Measurements from ENCODE around the gene SLC35E3. TPM values are rescaled to one million over a fixed set of nuclear protein-coding genes. Genes with fewer than 3 reads are reported as not detected.

The SLC35E3 gene
- total RNA-seq, 1 experiment from 2014 or later = 25.0 TPM

DNA sequence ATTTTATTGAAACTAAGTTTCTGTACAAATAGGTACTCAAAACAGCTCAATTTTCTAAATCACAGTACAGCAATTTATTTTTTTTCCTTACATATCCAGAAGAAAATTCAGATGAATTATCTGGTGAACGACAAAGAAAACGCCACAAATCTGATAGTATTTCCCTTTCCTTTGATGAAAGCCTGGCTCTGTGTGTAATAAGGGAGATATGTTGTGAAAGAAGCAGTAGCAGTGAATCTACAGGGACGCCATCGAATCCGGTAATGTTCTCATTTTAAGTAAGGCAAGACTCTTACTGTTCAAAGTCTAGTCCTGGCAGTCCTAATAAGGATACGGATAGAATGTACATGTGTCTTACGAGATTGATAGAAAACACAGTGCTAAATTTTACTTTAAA lies 82.7 kb downstream of the SLC35E3 start:
- H3K27me3 ChIP-seq (replicated peaks; ENCODE audit: control insufficient read depth, insufficient read depth, low read length) = no peaks in the 10 kb centered on the region
- TF ChIP-seq CTCF (IDR thresholded peaks at IDR 0.05; ENCODE audit: insufficient read depth in 1 of 2, low read depth in 1 of 2, low read length in 1 of 2, severe bottlenecking in 1 of 2, unreplicated experiment in 1 of 2) = no peak
- H3K4me1 ChIP-seq = peaks cover 14% of the 10 kb centered on the region
- ChIA-PET POLR2A (interaction anchor here (1.4 kb wide), 1 partner anchor 20 kb away, joined by 4 read pairs; no protein-coding TSS in a partner anchor), CTCF (no interaction called here)
- Mint-ChIP-seq H3K9me3 (ENCODE audit: unreplicated experiment) (no peaks in the 10 kb centered on the region), H3K27me3 (ENCODE audit: insufficient read depth, unreplicated experiment) (no peaks in the 10 kb centered on the region), H3K4me1 (ENCODE audit: low read depth, unreplicated experiment) (peaks cover 12% of the 10 kb centered on the region), H3K36me3 (ENCODE audit: insufficient read depth, unreplicated experiment) (peaks cover 86% of the 10 kb centered on the region), H3K4me3 (ENCODE audit: unreplicated experiment) (no peak overlapping the region), H3K27ac (ENCODE audit: unreplicated experiment) (no peak overlapping the region)
- no peak overlapping the region for H3K4me3 ChIP-seq (ENCODE audit: low read depth, low read length)
- intact Hi-C loops (cut with micrococcal nuclease; ENCODE audit: unreplicated experiment) = no loop called here
- no peak for DNase-seq
- BruUV-seq (replicated peaks) = no TSS peak
- no peaks in the 10 kb centered on the region for H3K9me3 ChIP-seq
- peaks cover 2% of the 10 kb centered on the region; the same call in 1 of the 2 replicates for H3K36me3 ChIP-seq (ENCODE audit: control insufficient read depth, insufficient read depth, low read length)

Other genes starting within 250 kb of the SLC35E3 start
- 216 and 239 TPM in 2 replicates for gene RAP1B, start 135.3 kb upstream of the SLC35E3 start, total RNA-seq (2022)
- 119 and 125 TPM in 2 replicates for gene NUP107, start 59.2 kb upstream of the SLC35E3 start, total RNA-seq (2022)
- 113 and 118 TPM in 2 replicates for gene MDM2, start 62.0 kb downstream of the SLC35E3 start, total RNA-seq (2022)
- 7.8 and 8.2 TPM in 2 replicates for gene CPM, start 187.0 kb downstream of the SLC35E3 start, total RNA-seq (2022)

All from Caco-2 (cell line).